Measurements from ENCODE around the gene PHLDB2.

The PHLDB2 gene

GRCh38 chr3:111852540-111852939 lies 6.5 kb upstream of the PHLDB2 start:
- DNase-seq, result no peak

GRCh38 chr3:111853068-111853467 lies 6.0 kb upstream of the PHLDB2 start:
- DNase-seq, result no peak

DNA sequence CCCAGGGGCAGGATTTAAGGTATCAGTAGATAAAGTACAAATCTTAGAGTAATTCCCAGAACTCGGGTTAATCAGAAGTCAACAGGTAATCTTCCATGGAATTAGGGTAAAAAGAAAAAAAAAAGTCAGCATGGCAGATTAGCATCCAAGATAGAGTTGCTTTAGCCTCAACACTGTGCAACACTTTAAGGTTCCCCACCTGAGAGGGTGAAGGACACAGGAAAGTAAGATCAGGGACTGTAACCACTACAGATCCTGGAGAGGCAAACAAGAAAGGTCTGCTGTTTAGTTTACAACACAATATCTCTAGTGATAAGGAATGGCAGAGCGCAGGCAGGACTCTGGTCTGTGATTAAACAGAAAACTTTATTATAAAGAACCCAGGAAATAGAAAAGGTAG lies 4.1 kb upstream of the PHLDB2 start:
- DNase-seq, result no peak

GRCh38 chr3:111856501-111856900 lies 2.6 kb upstream of the PHLDB2 start:
- DNase-seq, result no peak

GRCh38 chr3:111857474-111857873 lies 1.6 kb upstream of the PHLDB2 start:
- DNase-seq, result no peak

DNA sequence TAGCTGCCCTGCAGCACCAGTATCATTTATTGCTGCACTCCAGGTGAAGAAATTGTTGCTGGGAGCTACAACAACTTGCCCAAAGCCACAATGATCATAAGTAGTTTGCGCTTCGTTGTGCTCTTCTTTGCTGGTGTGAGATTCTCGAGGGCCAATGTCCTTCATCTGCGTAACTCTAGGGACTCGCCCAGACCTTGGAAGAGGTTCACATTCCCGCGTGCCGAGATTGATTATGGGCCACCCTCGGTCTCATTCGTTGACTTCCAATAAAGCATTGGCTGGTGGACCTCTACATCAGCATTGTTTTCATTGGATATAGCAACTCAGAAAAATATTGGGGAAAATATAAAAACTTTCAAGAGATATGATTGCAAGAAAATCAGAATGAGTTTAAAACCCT lies 423 bp upstream of the PHLDB2 start:
- DNase-seq, result no peak

DNA sequence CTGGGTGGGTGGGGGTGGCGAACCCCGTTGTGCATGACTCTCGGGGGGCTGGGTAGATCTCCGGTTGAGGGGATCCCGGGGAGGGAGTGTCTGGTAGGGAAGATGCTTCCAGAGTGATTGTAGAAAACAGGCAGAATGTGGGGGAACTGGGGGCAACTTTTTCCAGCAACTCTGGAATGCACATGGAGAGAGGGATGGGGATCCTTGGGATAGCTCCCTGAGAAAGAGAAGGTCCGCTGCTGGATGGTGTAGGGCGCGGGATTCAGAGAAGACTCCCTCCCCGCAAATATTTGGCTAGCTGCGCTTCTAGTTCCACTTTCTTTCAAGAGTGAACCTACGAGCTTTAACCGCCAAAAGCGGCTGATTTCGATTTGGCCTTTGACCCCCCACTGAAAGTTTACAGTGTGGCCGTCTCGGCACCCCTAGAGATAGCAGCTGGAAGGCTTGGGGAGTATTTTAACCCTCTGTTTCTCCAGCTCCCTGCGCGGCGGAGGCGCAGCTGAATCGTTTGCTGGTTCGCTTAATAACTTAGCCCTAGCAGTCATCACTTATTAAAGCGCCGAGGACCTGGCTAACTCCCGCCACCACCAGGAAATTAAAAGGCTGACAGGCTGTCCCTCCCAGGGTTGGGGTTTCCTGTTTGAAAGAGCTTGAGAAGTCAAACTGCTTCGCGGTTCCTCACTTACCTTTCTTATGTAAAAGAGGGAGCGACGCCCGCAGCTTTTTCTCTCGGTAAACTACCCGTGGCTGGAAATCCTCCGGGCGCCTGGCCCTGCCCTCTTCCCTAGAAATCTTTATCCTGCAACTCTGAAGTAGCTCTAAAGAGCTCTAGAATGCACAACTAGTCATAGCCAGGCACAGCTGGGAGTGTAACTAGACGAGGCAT lies 1.2 kb downstream of the PHLDB2 start:
- peak; percentile 16 to 28 for DNase-seq

GRCh38 chr3:111861391-111861790 lies 2.3 kb downstream of the PHLDB2 start:
- DNase-seq, result no peak

DNA sequence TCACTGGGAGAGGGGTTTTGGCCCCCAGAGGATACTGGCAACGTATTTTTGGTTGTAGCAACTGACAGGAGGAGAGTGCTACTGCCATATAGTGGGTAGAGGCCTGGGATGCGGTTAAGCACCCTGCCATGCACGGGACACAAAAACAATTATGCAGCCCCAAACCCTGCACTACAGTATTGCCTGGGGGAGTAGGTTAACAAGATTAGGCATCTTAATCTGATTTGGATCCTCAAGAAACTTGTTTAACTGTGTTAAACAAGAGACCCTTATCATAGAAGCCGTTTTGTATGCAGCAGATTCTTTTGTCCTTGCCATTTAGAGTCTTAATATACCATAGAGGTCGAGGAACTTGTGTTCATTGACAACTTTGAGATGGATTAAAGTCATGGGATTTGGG lies 3.4 kb downstream of the PHLDB2 start:
- no peak for DNase-seq

DNA sequence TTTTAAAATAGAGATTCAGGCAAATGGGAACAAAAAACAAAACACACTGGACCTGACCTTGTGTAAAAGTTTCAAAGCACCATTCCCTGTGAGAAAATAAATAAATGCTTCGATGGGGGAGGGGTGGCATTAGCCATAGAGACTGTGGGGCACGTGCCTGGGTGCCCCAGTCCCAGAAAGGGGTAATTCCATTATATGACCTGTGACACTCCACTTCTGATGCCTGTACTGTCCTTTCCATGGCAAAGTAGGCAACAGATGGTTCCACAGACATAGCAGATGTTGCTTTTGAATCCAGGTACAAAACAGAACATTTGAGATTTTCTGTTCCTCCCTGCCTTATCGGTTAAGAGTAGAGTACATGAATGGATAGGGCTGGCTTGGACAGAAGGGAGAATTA lies 3.9 kb downstream of the PHLDB2 start:
- DNase-seq, result no peak

DNA sequence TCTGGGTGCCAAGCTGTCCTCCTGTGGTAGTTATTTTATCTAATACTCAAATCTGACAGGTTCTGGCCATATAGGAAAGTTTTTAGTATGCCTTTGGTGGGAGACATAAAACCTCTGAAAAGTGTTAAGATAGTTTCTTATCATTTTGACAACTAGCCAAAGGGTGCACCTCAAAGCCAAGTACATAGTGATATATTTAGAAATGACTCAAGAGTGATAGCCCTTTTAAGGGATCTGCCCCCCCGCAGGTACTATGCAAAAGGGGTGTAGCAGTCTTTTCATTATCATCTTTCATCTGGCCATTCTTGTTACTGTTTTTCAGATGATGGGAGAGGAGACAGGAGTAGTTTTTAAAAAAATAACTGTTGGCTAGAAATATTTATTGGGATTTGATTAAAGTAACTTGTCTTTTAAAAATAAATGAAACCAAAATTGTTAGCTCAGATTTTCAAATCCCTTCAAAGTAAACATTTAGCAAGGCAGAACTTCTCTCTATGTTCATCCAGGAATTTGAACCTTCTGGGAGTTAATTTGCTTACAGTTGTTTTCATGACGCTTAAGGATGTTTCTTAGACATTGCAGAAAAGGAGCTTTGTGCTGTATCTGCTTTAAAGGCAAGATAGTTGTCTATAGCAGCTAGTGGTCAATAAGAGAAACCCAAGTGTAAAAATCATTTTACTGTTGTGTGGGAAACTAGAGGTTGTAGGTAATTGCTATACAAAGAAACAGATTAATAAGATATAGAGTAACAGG lies 5.1 kb downstream of the PHLDB2 start:
- DNase-seq, result no peak

- no peak for DNase-seq
Measured at GRCh38 chr3:111864821-111865656, 6.0 kb downstream of the PHLDB2 start.

DNA sequence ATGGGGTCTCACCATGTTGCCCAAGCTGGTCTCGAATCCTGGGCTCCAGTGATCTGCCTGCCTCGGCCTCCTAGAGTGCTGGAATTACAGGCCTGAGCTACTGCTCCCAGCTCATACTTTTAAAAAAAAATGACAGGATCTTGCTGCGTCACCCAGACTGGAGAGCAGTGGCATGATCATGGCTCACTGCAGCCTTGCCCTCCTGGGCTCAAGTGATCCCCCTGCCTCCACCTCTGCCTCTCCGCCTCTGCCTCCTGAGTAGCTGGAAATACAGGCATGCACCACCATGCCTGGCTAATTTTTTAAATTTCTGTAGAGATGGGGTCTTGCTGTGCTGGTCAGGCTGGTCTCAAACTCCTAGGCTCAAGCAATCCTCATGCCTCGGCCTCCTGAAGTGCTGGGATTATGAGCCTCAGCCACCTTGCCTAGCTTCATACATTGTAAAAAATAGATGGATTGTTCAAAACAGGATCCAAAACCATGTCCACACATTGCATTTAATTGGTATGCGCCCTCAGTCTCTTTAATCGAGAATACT lies 8.9 kb downstream of the PHLDB2 start:
- no peak for DNase-seq

- no peak for DNase-seq
Measured at GRCh38 chr3:111870620-111871019, 11.6 kb downstream of the PHLDB2 start.

- no peak for DNase-seq
Measured at GRCh38 chr3:111871809-111872623, 13.0 kb downstream of the PHLDB2 start.

DNA sequence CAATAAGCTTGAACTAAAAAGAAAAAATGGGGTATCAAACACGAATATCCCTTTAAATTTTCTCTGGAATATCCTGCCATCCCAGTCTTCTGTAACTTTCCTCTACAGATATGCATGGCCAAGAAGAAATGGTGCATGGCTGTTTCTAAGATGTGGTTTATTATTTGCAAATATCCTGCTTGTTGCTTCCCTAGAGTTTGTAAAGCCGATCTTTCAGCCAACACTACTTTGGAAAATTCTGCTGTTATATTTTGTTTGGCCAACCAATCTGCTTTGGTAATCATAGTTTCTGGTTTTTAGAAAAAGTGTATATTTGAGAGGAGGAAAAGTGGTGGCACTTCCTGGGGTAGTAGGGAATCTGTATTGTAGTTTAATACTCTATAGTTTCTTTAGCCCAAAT lies 13.9 kb downstream of the PHLDB2 start:
- DNase-seq, result no peak

DNA sequence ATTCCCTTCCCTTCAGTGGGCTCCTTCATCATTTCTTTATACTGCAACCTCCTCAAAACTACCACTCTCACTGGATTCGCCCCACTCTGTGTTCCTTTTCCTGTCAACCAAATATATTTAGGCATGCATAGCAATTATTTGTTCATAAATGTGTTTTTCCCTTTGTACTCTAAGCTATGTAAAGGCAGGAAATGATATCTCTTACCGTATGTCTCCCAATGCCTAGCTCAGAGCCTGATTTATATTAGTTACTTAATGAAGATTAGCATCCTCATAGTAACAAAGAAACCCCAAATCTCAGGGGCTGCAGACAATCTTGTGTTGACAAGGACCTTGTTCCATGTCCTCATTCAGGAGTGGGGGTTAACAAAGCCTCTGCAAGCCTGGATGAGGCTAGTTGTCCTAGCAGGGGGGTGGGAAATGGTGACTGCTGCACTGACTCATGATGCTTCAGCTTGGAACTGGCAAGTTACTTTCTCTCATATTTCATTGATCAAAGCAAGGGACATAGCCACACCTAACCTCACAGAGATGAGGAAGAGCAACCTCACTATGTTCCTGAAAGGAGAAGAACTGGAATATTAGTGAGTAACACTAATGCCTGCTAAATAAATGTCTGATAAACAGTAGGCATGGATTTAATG lies 15.2 kb downstream of the PHLDB2 start:
- no peak for DNase-seq

DNA sequence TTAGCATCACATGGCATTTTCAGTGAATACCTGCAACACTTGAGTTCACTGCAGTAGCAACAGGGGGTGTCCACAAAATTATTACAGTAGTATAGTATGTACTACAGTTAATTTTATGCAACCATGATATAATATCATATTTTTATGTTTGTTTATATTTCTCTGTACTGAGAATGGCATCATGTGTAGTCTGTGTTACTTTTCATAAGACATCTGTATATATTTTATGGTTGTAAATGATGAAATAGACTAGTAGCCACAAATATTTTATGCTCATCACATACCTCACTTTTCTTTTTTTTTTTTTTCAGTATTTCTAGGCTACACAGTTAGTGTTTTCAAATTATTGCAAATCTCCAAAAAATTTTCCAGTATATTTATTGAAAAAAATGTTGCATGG lies 22.4 kb downstream of the PHLDB2 start:
- no peak for DNase-seq

GRCh38 chr3:111882194-111882593 lies 23.1 kb downstream of the PHLDB2 start:
- no peak for DNase-seq

DNA sequence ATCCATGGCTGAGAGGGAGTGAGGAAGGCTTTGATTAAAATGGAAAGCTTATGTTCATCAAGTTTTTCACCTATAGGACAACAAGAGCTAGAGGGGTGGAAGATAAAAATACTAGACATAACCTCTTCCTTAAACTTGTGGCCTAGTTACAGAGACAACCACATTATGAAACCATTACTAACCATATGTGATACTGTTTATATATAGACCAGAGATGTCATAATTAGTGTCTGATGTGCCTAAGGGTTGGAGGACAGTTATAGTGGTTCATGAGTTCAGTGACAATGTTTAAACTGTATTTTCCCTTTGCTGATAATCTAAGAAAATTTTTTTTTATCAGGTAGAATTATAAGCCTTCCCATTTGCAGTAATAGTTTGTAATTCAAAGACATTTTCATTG lies 23.7 kb downstream of the PHLDB2 start:
- DNase-seq, result no peak

- DNase-seq, result no peak
Measured at GRCh38 chr3:111884411-111885018, 25.4 kb downstream of the PHLDB2 start.
